ENCODE measurements around the gene ARFIP1. TPM values are rescaled to one million over a fixed set of nuclear protein-coding genes. Genes with fewer than 3 reads are reported as not detected.

ARFIP1 gene
- total RNA-seq, 5 donors from 2014 or later (not counting 1 experiment from before 2014, with no cell fraction given) = 8.2 to 16.3 (median 12.1) TPM

- ATAC-seq (replicated peaks in 1 of 4) (no peak), DNase-seq (no peak)
- peak overlapping the region; percentile 29 for H3K27ac ChIP-seq (ENCODE audit: low read length)
- H3K27me3 ChIP-seq (replicated peaks in 1 of 2; ENCODE audit: control insufficient read depth in 2 of 2, extremely low read depth in 1 of 2, insufficient read depth in 2 of 2, low read length in 1 of 2) = peaks cover 0 to 9% of the 10 kb centered on the region in 2 experiments
- no peaks in the 10 kb centered on the region for H3K4me1 ChIP-seq (ENCODE audit: control insufficient read depth in 1 of 2, extremely low read depth in 1 of 2, insufficient read depth in 2 of 2, low read length in 2 of 2)
- Mint-ChIP-seq H3K27me3 (peaks cover 0 to 1% of the 10 kb centered on the region in 2 donors), H3K4me1 (peaks cover 0 to 6% (median 0%) of the 10 kb centered on the region in 3 donors), H3K9me3 (no peaks in the 10 kb centered on the region), H3K36me3 (no peaks in the 10 kb centered on the region), H3K27ac (no peak overlapping the region), H3K4me3 (no peak overlapping the region)
- ChIA-PET CTCF (no interaction called here), POLR2A (no interaction called here)
- H3K4me3 ChIP-seq (ENCODE audit: control insufficient read depth in 1 of 2, extremely low read depth in 1 of 2, low read length in 1 of 2) = no peak overlapping the region
- H3K36me3 ChIP-seq (ENCODE audit: control insufficient read depth in 2 of 2, extremely low read depth in 1 of 2, insufficient read depth in 1 of 2, low read length in 1 of 2) = no peaks in the 10 kb centered on the region
- H3K9me3 ChIP-seq = no peaks in the 10 kb centered on the region
- 69% methylated on average over 3 of the region's 11 CpGs for WGBS (ENCODE audit: insufficient coverage)
These were observed 177.8 kb downstream of the ARFIP1 start for GRCh38 chr4:152957437-152958171.

GRCh38 chr4:152959080-152959479 lies 179.3 kb downstream of the ARFIP1 start:
- Histone ChIP-seq H3K4me3 (ENCODE audit: control insufficient read depth in 1 of 2, extremely low read depth in 1 of 2, low read length in 1 of 2) (no peak overlapping the region), H3K27ac (ENCODE audit: low read length) (no peak overlapping the region), H3K27me3 (replicated peaks in 1 of 2; ENCODE audit: control insufficient read depth in 2 of 2, extremely low read depth in 1 of 2, insufficient read depth in 2 of 2, low read length in 1 of 2) (peaks cover 0 to 9% of the 10 kb centered on the region in 2 experiments), H3K9me3 (no peaks in the 10 kb centered on the region), H3K36me3 (ENCODE audit: control insufficient read depth in 2 of 2, extremely low read depth in 1 of 2, insufficient read depth in 1 of 2, low read length in 1 of 2) (no peaks in the 10 kb centered on the region), H3K4me1 (ENCODE audit: control insufficient read depth in 1 of 2, extremely low read depth in 1 of 2, insufficient read depth in 2 of 2, low read length in 2 of 2) (no peaks in the 10 kb centered on the region)
- DNase-seq = no peak
- Mint-ChIP-seq H3K36me3 (no peaks in the 10 kb centered on the region), H3K27me3 (peaks cover 0 to 4% of the 10 kb centered on the region in 2 donors), H3K9me3 (no peaks in the 10 kb centered on the region), H3K4me3 (no peak overlapping the region), H3K27ac (no peak overlapping the region), H3K4me1 (peaks cover 0 to 6% (median 0%) of the 10 kb centered on the region in 3 donors)
- ChIA-PET POLR2A (no interaction called here), CTCF (no interaction called here)
- WGBS (ENCODE audit: insufficient coverage) = no CpG with 5 or more reads among the region's 2 CpGs
- ATAC-seq (replicated peaks in 1 of 4) = no peak

DNA sequence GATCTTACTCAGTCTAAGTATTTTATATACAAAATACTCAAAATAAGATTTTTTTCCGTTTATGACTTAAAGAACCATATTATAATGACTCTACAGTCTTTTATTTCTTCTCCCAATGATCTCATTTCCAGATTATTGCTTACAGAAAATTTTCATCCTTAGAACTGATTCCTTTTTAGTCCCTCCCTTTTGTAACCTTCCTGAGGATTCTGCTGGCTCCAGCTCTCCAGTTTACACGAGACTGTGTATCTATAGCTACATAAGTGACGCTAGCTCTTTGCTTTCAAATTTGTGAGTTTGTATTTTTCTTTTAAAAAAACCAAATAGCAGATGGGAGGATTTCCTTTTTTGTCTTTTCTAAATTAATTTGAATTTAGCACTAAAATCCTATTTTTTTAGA lies 180.3 kb downstream of the ARFIP1 start:
- Histone ChIP-seq H3K36me3 (ENCODE audit: control insufficient read depth in 2 of 2, extremely low read depth in 1 of 2, insufficient read depth in 1 of 2, low read length in 1 of 2) (no peaks in the 10 kb centered on the region), H3K9me3 (no peaks in the 10 kb centered on the region), H3K27me3 (replicated peaks in 1 of 2; ENCODE audit: control insufficient read depth in 2 of 2, extremely low read depth in 1 of 2, insufficient read depth in 2 of 2, low read length in 1 of 2) (peaks cover 0 to 6% of the 10 kb centered on the region in 2 experiments), H3K4me3 (ENCODE audit: control insufficient read depth in 1 of 2, extremely low read depth in 1 of 2, low read length in 1 of 2) (no peak overlapping the region), H3K4me1 (ENCODE audit: control insufficient read depth in 1 of 2, extremely low read depth in 1 of 2, insufficient read depth in 2 of 2, low read length in 2 of 2) (no peaks in the 10 kb centered on the region), H3K27ac (ENCODE audit: low read length) (no peak overlapping the region)
- H3K4me1 Mint-ChIP-seq = peaks cover 0 to 6% (median 0%) of the 10 kb centered on the region in 3 donors
- ATAC-seq (replicated peaks in 1 of 4) (no peak), DNase-seq (no peak)
- H3K9me3 Mint-ChIP-seq = no peaks in the 10 kb centered on the region
- H3K4me3 Mint-ChIP-seq = no peak overlapping the region
- ChIA-PET POLR2A (interaction anchor here in 1 of 2 donors (0.6 kb wide), 1 partner anchor 13 kb away, joined by 5 read pairs; no protein-coding TSS in a partner anchor), CTCF (no interaction called here)
- H3K27me3 Mint-ChIP-seq = peaks cover 0 to 4% of the 10 kb centered on the region in 2 donors
- H3K36me3 Mint-ChIP-seq = no peaks in the 10 kb centered on the region
- WGBS (ENCODE audit: insufficient coverage) = no CpG with 5 or more reads among the region's 3 CpGs
- no peak overlapping the region for H3K27ac Mint-ChIP-seq

DNA sequence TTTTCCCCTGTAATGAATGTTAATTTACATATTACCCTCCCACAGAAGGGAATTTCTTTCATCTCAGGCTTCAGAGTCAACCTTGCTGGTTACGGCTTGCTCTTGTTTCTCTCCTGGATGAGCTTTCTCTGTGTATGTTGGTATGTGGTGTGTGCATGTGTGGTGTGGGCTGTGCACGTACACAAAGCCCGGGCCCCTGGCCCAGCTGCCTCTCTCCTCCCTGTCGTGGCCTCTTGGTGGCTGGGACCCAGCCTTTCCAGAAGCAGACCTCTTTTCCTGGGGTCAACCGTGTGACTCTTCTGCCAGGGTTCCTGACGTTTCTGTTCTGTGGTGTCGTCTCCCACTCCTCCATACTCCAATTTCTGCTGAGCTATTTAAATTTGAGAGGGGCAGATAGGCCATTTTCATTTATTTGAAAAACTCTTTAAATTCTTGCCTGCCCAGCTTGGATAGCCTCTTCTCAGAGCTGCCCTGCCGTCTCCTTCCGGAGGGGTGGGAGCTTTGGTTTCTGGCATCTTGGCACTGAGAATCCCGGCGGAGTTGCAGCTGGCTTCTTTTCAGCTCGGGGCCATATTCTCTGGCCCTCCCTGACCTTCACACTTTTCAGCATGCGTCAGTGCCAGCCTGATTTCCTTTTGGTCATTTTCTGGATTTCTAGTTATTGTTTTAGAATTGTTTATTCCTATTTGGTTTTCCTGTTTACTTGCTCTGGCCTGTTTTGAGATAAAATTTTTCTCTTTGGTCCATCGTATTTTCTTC lies 181.4 kb downstream of the ARFIP1 start:
- Histone ChIP-seq H3K9me3 (no peaks in the 10 kb centered on the region), H3K36me3 (ENCODE audit: control insufficient read depth in 2 of 2, extremely low read depth in 1 of 2, insufficient read depth in 1 of 2, low read length in 1 of 2) (no peaks in the 10 kb centered on the region), H3K27me3 (replicated peaks in 1 of 2; ENCODE audit: control insufficient read depth in 2 of 2, extremely low read depth in 1 of 2, insufficient read depth in 2 of 2, low read length in 1 of 2) (peaks cover 0 to 6% of the 10 kb centered on the region in 2 experiments), H3K27ac (ENCODE audit: low read length) (no peak overlapping the region), H3K4me3 (ENCODE audit: control insufficient read depth in 1 of 2, extremely low read depth in 1 of 2, low read length in 1 of 2) (no peak overlapping the region), H3K4me1 (ENCODE audit: control insufficient read depth in 1 of 2, extremely low read depth in 1 of 2, insufficient read depth in 2 of 2, low read length in 2 of 2) (no peaks in the 10 kb centered on the region)
- no peak for DNase-seq
- Mint-ChIP-seq H3K36me3 (no peaks in the 10 kb centered on the region), H3K4me3 (no peak overlapping the region), H3K4me1 (peaks cover 0 to 6% (median 0%) of the 10 kb centered on the region in 3 donors), H3K27ac (no peak overlapping the region), H3K9me3 (no peaks in the 10 kb centered on the region), H3K27me3 (peaks cover 0 to 4% of the 10 kb centered on the region in 2 donors)
- ATAC-seq (replicated peaks in 1 of 4) = no peak
- WGBS (ENCODE audit: insufficient coverage) = 100% methylated on average over 2 of the region's 14 CpGs
- POLR2A ChIA-PET = no interaction called here
- CTCF ChIA-PET = no interaction called here

- no peak overlapping the region for H3K27ac Mint-ChIP-seq
- H3K9me3 Mint-ChIP-seq = no peaks in the 10 kb centered on the region
- Histone ChIP-seq H3K9me3 (no peaks in the 10 kb centered on the region), H3K27me3 (replicated peaks in 1 of 2; ENCODE audit: control insufficient read depth in 2 of 2, extremely low read depth in 1 of 2, insufficient read depth in 2 of 2, low read length in 1 of 2) (peaks cover 0 to 6% of the 10 kb centered on the region in 2 experiments), H3K4me3 (ENCODE audit: control insufficient read depth in 1 of 2, extremely low read depth in 1 of 2, low read length in 1 of 2) (no peak overlapping the region), H3K36me3 (ENCODE audit: control insufficient read depth in 2 of 2, extremely low read depth in 1 of 2, insufficient read depth in 1 of 2, low read length in 1 of 2) (no peaks in the 10 kb centered on the region), H3K27ac (ENCODE audit: low read length) (no peak overlapping the region), H3K4me1 (ENCODE audit: control insufficient read depth in 1 of 2, extremely low read depth in 1 of 2, insufficient read depth in 2 of 2, low read length in 2 of 2) (no peaks in the 10 kb centered on the region)
- ATAC-seq (replicated peaks in 1 of 4) = no peak
- WGBS (ENCODE audit: insufficient coverage) = no CpG with 5 or more reads among the region's 1 CpG
- ChIA-PET POLR2A (no interaction called here), CTCF (no interaction called here)
- DNase-seq = no peak
- H3K36me3 Mint-ChIP-seq = no peaks in the 10 kb centered on the region
- H3K4me3 Mint-ChIP-seq = no peak overlapping the region
- H3K4me1 Mint-ChIP-seq = peaks cover 0 to 6% (median 0%) of the 10 kb centered on the region in 3 donors
- H3K27me3 Mint-ChIP-seq = peaks cover 0 to 4% of the 10 kb centered on the region in 2 donors
These were observed 182.0 kb downstream of the ARFIP1 start for GRCh38 chr4:152961773-152962115.
